MM.1S (cell line): ENCODE measurements around the gene MAPKAP1.
"Not testable (repeated sequence)": the region's sequence is repeated elsewhere in the genome, so short reads cannot be mapped to it uniquely, and the experiment has no call there.

Experiments used
- EZH2 ChIP-seq: fragments of 300-600 bp; sonication (generic); optimal IDR thresholded peaks from 2 replicates; pipeline ENCODE3; 2017; ENCODE audit warnings: low read depth, mild to moderate bottlenecking, antibody characterized with exemption, low read length, mixed read lengths
- EZH2phosphoT487 ChIP-seq: fragments of 300-600 bp; sonication (generic); IDR thresholded peaks from 2 replicates; pipeline ENCODE4 v1.6.1; 2018; ENCODE audit warnings: antibody characterized with exemption, low read length
- TF ChIP-seq, protein P1 (sequence below): fragments of 300-600 bp; sonication (generic); IDR thresholded peaks from 2 replicates; pipeline ENCODE4 v1.5.1; 2016; ENCODE audit warnings: antibody characterized with exemption, low read length, mixed read lengths

DNA sequence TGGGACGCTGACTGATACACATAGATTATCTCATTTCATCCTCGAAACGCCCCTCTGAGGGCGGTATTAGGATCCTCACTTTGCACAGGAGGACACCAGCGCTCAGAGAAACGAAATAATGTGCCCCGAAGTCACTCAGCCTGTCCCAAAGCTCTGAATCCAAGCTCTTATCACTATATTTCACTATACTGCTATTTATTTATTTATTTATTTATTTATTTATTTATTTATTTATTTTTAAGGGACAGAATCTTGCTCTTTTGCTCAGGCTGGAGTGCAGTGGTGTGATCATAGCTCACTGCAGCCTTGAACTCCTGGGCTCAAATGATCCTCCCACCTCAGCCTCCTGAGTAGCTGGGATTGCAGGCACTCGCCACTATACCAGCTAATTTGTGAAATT, 306.8 kb downstream of the MAPKAP1 start:
- TF ChIP-seq, protein P1, sequence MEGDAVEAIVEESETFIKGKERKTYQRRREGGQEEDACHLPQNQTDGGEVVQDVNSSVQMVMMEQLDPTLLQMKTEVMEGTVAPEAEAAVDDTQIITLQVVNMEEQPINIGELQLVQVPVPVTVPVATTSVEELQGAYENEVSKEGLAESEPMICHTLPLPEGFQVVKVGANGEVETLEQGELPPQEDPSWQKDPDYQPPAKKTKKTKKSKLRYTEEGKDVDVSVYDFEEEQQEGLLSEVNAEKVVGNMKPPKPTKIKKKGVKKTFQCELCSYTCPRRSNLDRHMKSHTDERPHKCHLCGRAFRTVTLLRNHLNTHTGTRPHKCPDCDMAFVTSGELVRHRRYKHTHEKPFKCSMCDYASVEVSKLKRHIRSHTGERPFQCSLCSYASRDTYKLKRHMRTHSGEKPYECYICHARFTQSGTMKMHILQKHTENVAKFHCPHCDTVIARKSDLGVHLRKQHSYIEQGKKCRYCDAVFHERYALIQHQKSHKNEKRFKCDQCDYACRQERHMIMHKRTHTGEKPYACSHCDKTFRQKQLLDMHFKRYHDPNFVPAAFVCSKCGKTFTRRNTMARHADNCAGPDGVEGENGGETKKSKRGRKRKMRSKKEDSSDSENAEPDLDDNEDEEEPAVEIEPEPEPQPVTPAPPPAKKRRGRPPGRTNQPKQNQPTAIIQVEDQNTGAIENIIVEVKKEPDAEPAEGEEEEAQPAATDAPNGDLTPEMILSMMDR, result not testable (repeated sequence)
- TF ChIP-seq EZH2phosphoT487, EZH2: not testable (repeated sequence)
